ENCODE measurements around the gene ANKRD60.

ANKRD60 gene

GRCh38 chr20:58245931-58246330 is 17.5 kb upstream of the ANKRD60 start:
- TF ChIP-seq CREB1 (IDR thresholded peaks at IDR 0.05; ENCODE audit: low read depth), result no peak
- no peak for TF ChIP-seq TAF1 (IDR thresholded peaks at IDR 0.05; ENCODE audit: low read depth)
- no peak for TF ChIP-seq NFIC (IDR thresholded peaks at IDR 0.05)
- no peak for TF ChIP-seq TEAD4 (IDR thresholded peaks at IDR 0.05)

- TF ChIP-seq CREB1 (IDR thresholded peaks at IDR 0.05; ENCODE audit: low read depth), result no peak
- no peak for TF ChIP-seq YY1 (IDR thresholded peaks at IDR 0.05; ENCODE audit: low read depth)
- no peak for TF ChIP-seq NFIC (IDR thresholded peaks at IDR 0.05)
- TF ChIP-seq TAF1 (IDR thresholded peaks at IDR 0.05; ENCODE audit: low read depth), result no peak
- no peak for TF ChIP-seq ZBTB7A (IDR thresholded peaks at IDR 0.05; ENCODE audit: low read depth)
- no peak for TF ChIP-seq MAX (IDR thresholded peaks at IDR 0.05)
- no peak for TF ChIP-seq EGR1 (IDR thresholded peaks at IDR 0.05)
- no peak for TF ChIP-seq USF1 (IDR thresholded peaks at IDR 0.05)
- TF ChIP-seq FOXM1 (IDR thresholded peaks at IDR 0.05; ENCODE audit: borderline replicate concordance, low read depth), result no peak
Observed at GRCh38 chr20:58245181-58245891, 16.9 kb upstream of the ANKRD60 start.

- TF ChIP-seq TCF12 (IDR thresholded peaks at IDR 0.05; ENCODE audit: low read depth), result no peak
- no peak for TF ChIP-seq CREB1 (IDR thresholded peaks at IDR 0.05; ENCODE audit: low read depth)
- TF ChIP-seq EP300 (IDR thresholded peaks at IDR 0.05; ENCODE audit: borderline replicate concordance), result no peak
- TF ChIP-seq TAF1 (IDR thresholded peaks at IDR 0.05; ENCODE audit: low read depth), result no peak
- no peak for TF ChIP-seq ZBTB7A (IDR thresholded peaks at IDR 0.05; ENCODE audit: low read depth)
- no peak for TF ChIP-seq NFIC (IDR thresholded peaks at IDR 0.05)
- TF ChIP-seq TEAD4 (IDR thresholded peaks at IDR 0.05), result no peak
Observed at GRCh38 chr20:58244517-58245030, 16.1 kb upstream of the ANKRD60 start.

- no peak for TF ChIP-seq MAX (IDR thresholded peaks at IDR 0.05)
- TF ChIP-seq RAD21 (IDR thresholded peaks at IDR 0.05; ENCODE audit: low read depth), result no peak
- TF ChIP-seq EP300 (IDR thresholded peaks at IDR 0.05; ENCODE audit: borderline replicate concordance), result no peak
- no peak for TF ChIP-seq CREB1 (IDR thresholded peaks at IDR 0.05; ENCODE audit: low read depth)
- TF ChIP-seq TAF1 (IDR thresholded peaks at IDR 0.05; ENCODE audit: low read depth), result no peak
- TF ChIP-seq TCF12 (IDR thresholded peaks at IDR 0.05; ENCODE audit: low read depth), result no peak
- no peak for TF ChIP-seq EGR1 (IDR thresholded peaks at IDR 0.05)
- TF ChIP-seq CEBPB (IDR thresholded peaks at IDR 0.05), result no peak
- TF ChIP-seq TEAD4 (IDR thresholded peaks at IDR 0.05), result no peak
- no peak for TF ChIP-seq YY1 (IDR thresholded peaks at IDR 0.05; ENCODE audit: low read depth)
- no peak for TF ChIP-seq USF1 (IDR thresholded peaks at IDR 0.05)
- no peak for TF ChIP-seq REST (IDR thresholded peaks at IDR 0.05; ENCODE audit: low read depth)
- no peak for TF ChIP-seq ZBTB7A (IDR thresholded peaks at IDR 0.05; ENCODE audit: low read depth)
- no peak for TF ChIP-seq FOXM1 (IDR thresholded peaks at IDR 0.05; ENCODE audit: borderline replicate concordance, low read depth)
- no peak for TF ChIP-seq NFIC (IDR thresholded peaks at IDR 0.05)
Observed at GRCh38 chr20:58243653-58244410, 15.4 kb upstream of the ANKRD60 start.

- TF ChIP-seq CEBPB (IDR thresholded peaks at IDR 0.05) (no peak), REST (IDR thresholded peaks at IDR 0.05; ENCODE audit: low read depth) (no peak), FOXM1 (IDR thresholded peaks at IDR 0.05; ENCODE audit: borderline replicate concordance, low read depth) (no peak), YY1 (IDR thresholded peaks at IDR 0.05; ENCODE audit: low read depth) (no peak), TEAD4 (IDR thresholded peaks at IDR 0.05) (no peak), EP300 (IDR thresholded peaks at IDR 0.05; ENCODE audit: borderline replicate concordance) (no peak), NFIC (IDR thresholded peaks at IDR 0.05) (no peak), MAX (IDR thresholded peaks at IDR 0.05) (no peak), TAF1 (IDR thresholded peaks at IDR 0.05; ENCODE audit: low read depth) (no peak), EGR1 (IDR thresholded peaks at IDR 0.05) (no peak)
Observed at GRCh38 chr20:58242824-58243223, 14.4 kb upstream of the ANKRD60 start.
